Activated CD4-positive, alpha-beta T cell treated with anti-CD3 and anti-CD28 coated beads, Interleukin-2, amount 50 U/mL, for 4 hours (primary cell): ENCODE data around the gene MALSU1.

Experiments used
- DNase-seq, 2 experiments: peaks; one replicate each; pipeline ENCODE4 v3.0.0-alpha.2; 2020

Gene MALSU1

GRCh38 chr7:23337374-23337773 is 38.2 kb downstream of the MALSU1 start:
- no peak for DNase-seq

GRCh38 chr7:23338439-23338838 is 39.3 kb downstream of the MALSU1 start:
- no peak for DNase-seq

GRCh38 chr7:23338863-23339262 is 39.7 kb downstream of the MALSU1 start:
- no peak for DNase-seq

DNA sequence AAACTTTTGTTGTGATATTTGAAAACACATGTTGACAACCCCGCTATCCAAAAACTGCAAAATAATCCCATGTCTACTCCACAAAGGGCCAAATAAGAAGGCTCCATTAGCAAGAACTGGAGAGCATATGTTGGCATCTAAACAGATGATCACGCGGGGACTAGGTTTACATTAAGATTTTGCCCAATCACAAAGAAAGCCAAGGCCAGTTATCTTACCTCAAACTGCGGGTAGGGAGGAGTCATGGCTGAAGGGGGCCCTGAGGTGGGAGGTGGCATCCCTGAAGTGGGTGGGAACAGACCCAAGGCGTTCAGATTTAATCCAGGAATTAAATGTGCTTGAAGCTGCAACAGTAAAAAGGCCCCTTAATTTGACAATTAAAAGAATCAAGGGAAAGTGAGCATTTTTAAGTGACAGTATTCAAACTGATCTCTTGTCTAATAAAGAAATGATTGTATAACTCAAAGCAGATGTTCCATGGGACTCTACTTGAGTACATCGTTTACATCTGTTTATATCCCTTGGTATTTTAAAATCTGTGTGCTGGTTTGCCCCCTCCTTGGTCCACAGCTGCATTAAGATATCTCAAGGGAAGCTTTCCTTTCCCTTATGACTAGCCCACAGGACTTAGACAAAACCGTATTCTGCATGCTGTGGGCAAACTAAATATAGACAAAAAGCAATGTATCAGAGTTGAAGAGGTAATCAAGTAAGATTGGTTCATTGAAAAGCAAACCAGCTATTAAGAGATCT is 42.9 kb downstream of the MALSU1 start:
- DNase-seq, result no peak

DNA sequence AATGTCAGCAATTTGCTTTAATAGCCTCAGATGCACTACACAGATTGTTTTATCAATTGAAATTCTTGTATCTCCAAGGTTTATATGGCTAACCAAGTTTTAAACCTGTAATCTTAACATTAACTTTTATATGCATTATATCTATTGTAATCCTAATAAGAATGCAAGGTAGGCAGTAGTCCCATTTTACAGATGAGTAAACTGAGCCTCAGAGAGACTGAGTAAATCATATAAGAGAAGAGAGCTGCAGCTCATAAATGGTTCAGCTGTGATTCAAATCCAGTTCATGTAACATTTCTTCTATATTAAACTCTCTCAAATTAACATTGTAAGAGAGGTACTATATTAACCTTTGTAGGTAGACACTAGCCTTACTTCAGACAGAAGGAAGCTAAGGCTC is 44.0 kb downstream of the MALSU1 start:
- DNase-seq, result no peak

DNA sequence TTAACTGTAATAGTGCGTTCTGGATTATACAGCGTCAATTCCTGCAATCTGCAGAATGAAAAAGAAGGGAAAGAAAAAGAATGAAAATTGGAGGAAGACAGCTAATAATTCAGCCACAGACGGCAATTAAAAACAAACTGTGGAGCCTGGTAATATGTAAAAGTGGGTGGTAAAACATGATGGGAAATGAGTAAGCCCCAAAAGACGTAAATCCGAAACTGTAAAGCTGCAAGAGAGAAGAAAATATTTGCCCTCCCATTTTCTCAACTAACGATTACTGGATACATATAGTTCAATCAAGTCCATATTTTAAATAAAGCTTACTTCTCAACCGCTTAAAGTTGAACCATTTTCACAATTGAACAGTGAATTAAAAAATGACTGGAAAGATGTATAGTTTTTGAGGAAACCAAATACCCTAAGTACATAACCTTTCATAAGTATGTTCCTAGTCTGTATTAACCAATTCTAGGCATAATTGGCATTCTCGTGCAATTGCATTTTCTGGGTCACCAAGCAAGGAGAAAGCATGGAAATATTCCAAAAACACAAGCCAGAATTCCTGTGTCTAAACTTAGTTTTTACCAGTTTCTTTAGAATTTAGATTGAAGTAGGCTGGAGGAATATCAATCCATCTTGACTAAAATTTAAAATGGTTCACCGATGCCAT is 44.8 kb downstream of the MALSU1 start:
- no peak for DNase-seq

GRCh38 chr7:23345601-23346000 is 46.5 kb downstream of the MALSU1 start:
- DNase-seq, result no peak

DNA sequence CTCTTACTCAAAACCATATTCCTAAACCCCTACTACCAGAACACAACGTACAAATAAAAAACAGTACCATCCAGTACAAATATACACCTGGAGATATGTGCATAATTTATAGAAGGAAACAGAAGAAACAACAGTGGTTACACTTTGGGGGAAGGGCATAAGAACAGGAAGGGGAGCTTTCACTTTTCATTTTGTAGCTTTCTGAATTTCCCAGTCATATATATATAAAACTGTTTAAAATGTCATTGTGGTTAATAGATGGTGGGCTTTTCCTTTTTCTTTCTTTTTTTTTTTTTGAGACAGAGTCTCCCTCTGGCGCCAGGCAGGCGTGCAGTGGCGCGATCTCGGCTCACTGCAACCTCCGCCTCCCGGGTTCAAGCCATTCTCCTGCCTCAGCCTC is 47.2 kb downstream of the MALSU1 start:
- no peak for DNase-seq

- DNase-seq, result no peak
Measured at GRCh38 chr7:23347033-23347681, 48.0 kb downstream of the MALSU1 start.

DNA sequence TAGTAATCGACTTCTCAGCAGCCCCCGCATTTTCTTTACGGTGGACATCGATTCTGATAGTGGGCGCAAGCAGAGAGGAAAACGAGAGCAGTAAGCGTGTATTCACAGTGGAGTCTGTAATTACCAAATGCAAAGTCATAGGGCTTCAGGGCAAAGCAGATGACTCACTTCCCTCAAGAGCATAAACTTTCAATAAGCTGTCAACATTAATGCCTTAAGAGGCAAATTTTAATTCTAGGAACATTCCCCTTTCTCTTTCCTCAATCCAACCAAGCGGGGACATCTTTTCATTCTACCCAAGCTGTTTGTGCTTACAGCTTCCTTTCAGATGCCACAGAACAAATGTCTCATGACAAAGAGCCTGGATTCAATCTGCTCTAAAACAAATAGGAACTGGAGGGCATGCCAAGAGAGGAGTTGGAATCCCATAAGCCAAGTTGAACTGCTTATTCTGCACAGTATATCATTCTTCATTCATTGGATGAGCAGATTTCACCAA is 48.6 kb downstream of the MALSU1 start:
- DNase-seq, result no peak

DNA sequence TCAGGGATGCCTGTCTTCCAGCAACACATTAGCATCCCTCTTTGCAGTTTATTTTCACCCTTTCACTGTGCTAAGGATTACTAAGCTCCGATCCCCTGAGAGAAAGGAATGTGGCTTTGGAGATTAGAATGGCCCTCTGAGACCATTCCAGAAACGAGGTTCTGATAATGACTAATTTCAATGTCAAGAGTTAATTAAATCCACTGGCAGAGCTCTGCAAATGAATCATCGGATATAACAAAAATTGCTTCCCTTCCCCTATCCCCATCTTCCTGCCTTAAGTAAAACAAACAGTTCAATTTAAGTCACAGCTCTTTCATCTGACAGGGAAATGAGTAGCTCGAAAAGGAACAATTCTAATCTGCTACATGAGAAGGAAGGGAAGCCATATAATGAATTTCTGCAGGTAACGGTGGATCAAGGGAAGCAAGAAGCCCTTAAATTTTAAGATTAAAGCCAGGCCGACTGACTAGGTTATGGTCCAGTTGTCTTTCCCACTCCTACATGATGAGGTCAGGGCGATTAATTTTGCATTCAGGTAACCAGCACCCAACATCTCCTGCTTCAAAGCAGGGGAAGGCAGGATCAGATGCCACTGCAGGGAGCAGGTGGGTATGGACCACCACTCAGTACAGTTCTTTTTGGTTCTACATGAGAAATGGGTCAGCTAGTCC is 50.5 kb downstream of the MALSU1 start:
- DNase-seq, result no peak

DNA sequence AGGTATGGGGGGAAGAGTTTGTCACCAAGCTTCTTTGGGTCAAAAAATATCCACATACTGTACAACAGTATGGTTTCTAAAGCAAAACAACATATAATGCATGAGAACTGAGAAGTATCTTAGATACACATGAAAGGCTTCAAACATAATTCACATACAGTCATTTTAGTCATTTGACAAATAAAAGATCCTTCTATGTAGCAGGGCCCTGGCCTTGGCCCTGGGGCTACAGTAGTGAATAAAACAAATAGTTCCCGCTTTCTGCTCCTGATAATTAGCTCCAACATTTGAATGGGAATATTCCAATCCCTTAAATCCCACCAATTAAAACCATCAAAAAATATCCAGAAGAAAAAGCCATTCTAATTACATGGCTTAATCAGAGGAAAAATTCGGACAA is 51.3 kb downstream of the MALSU1 start:
- no peak for DNase-seq

DNA sequence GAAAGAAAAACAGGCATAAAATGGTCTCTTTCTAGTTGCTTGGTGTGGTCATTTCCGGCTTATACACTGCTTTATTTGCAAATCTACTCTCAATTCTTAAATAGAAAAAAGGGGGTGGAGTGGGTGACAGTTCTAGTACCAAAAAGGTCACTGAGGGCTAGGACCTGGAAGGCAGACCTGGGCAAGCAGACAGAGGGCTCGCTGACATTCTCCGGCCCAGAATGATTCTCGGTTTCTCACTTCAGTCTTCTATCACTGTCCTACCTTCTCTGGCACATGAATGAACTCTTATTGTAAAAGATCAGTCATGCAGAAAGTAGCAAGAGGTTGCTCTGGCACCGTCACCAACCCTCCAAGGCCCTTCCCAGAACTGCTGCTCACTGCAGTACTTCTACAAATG is 54.0 kb downstream of the MALSU1 start:
- no peak for DNase-seq

- DNase-seq, result no peak
Measured at GRCh38 chr7:23356168-23356567, 57.0 kb downstream of the MALSU1 start.

GRCh38 chr7:23356726-23357125 is 57.6 kb downstream of the MALSU1 start:
- DNase-seq, result no peak

GRCh38 chr7:23357190-23358093 is 58.3 kb downstream of the MALSU1 start:
- no peak for DNase-seq

GRCh38 chr7:23358152-23358674 is 59.1 kb downstream of the MALSU1 start:
- no peak for DNase-seq
